ENCODE results near the gene ELMO1.
A peak's percentile ranks its signal among the peaks of the same experiment; 100 is the strongest.

Gene ELMO1

DNA sequence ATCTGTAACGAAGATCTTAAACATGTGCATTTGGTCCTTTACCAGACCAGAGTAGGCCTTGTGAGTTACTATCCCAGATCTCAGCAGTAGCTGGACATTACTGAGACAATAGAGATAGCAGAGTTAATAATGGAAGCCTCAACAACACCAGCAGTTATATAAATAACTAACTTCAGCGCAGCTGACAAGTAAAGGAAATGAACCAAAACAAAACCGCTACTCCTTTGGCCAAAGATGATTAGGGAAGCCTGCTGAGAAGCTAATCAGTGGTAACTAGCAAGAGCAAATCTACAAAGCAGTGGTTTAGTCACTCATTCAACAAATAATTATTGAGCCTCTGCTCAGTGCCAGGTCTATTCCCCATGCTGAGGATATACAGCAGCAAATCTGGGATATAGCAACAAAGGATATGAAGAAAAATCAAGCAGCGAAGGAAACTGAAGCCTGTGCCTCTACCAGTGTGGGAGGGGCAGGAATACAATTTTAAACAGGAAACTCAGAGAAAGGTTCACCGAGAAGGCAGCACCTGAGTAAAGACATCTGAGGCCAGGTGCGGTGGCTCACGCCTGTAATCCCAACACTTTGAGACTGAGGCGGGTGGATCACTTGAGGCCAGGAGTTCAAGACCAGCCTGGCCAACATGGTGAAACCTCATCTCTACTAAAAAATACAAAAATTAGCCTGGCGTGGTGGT, 103.6 kb downstream of the ELMO1 start:
- no peak for DNase-seq

DNA sequence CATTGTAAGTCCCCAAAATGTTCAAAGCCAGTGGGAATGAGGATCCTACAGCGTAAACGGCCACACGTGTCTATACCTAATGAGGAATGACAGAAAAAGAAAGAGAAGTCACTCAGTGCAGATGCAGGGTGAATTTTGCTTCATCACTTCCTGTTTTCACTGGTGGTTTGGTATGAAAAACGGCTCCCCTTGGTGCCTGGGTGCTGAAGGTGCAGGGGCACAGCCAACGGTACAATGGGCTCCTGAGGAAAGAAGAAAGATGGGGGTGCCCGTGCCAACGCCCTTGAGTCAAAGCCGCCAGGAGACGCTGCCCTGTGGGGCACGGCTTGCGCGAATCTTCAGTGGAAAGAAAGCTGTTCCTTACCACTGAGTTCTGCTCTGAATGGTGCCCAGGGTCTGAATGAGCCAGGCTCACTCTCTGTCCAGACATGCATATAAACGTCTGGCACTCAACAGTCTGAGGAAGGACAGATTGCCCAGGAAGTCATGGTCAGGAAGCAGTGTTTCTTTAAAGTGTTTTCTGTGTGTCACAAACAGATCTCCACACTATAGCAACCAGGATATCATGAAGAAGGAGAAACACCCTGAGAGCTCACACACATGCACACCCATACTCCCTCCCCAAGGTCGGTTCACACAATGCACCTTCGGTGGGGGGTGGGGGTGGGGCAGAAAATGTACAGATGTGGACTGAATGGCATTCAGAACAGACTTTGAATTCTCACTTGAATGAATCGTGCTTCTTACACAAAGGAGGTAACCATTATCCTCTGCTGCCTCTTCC, 105.8 kb downstream of the ELMO1 start:
- DNase-seq: peak in 2 of 14 donors; percentile 19 to 29

DNA sequence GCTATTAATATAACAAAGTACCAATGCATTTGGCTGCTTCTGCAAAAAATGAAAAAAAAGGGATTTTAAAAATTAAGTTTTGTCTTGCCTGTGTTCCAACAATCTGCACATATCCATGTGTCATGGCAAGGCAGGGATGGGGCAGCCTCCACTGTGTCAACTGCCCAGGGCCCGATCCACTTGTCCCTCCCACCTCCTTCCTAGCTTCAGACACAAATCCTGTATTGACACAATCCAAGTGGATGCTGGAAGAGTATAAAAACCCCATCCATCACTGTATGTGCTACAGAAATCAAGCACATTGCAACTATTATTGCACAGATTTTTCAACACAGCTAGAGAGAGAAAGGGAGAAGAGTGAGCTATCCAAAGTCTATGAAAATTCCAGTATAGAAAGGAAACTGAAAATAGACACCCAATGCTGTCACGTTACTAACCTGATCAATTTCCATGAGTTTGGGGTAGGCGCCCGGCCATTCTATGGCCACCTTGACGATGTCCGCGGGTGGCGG, 106.4 kb downstream of the ELMO1 start:
- no peak for DNase-seq

DNA sequence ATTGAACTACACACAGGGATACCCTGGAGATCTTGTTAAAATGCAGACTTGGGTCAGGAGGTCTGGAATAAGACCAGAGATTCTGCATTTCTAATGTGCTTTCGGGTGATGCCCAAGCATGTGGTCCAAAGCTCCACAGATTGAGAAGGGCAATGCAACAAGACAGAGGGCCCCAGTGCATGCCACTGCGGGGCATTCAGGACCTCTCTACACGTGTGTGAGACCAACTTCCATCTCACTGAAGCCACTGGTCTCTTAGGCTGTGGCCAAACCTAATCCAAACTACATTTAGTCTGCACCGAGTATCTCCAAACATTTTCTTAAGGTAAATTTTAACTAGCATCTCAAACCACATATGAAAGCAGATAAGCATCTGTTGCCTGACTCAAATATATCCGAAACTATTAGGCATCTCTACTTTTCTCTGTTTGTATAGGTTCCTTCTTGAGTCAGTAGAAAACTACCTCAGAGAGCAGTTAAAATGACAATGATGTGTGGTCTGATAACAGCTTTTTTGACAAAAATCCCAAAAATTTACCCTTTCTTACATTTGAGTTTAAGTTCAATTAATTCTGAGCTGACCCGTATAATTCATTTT, 107.5 kb downstream of the ELMO1 start:
- no peak for DNase-seq

DNA sequence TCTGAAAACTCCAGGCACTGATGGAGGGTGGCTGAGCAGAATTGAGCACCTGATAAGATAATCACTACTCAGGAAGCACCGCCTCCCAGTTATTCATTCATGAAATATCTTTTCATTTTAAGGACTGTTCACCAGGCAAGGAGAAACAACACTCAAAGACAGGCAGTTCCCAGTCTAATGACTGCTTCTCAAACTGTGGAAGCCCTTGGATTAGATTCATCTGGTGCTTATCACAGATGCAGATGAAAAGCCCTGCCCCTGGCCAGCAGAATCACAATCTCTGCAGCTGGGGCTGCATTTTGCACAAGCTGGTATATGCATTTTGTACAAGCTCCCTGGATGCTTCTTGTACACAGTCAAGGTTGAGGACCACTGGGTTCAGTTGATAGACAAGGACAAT, 109.7 kb downstream of the ELMO1 start:
- no peak for DNase-seq

DNA sequence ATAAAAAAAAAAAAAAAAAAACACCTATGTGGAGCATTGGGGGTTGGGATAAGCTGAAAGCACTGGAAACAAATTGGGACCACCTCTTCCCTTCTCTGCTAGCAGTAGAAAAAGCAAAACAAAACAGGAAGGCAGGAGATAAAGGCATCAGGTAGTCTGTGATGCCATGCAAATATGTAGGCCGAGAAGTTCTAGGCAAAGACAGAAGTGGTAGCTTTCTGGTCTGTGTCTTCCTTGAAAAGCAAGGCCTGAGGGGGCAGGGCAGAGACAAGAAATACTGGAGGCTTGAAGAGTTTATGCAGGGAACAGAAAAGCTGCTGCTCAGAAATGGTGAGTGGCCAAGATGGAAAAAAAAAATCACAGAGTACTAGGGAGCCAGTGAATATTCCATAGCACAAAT, 111.1 kb downstream of the ELMO1 start:
- no peak for DNase-seq

DNA sequence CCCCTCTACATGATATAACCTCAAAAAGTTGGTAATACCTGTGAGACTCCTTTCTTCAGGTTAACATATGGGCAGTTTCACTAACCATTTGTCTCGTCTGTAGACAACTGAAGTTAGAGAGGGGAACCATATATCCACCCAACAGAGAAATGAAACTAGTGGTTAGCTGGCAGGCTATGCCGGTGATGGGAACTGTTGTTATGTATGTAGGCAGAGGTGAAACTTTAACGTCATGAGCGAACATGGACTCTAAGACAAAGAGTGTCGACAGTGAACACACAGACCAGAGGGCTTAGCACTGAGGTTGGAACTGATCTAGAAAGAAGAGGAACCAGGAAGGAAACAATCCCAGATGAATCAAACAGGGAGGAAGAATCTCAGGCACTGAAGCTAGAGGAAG, 112.4 kb downstream of the ELMO1 start:
- DNase-seq: peak in 2 of 14 donors; percentile 16 to 25

DNA sequence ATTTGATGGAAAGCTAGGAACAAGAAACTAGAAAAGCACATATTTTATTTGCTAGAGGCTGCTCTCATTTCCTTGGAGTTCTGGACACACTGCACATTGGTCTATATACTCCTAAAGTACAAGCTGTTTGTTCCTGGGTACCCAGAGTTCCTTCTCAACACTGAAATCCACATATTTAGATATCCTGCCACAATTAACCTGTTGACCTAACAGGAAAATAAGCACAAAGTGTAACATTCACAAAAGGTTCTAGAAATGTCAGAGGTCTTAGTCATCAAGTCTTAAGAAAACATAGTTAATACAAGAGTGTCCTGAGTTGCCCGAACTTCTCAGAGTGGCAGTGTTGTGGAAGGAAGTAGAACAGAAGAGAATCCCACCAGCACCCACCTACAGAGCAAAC, 115.6 kb downstream of the ELMO1 start:
- DNase-seq: no peak

DNA sequence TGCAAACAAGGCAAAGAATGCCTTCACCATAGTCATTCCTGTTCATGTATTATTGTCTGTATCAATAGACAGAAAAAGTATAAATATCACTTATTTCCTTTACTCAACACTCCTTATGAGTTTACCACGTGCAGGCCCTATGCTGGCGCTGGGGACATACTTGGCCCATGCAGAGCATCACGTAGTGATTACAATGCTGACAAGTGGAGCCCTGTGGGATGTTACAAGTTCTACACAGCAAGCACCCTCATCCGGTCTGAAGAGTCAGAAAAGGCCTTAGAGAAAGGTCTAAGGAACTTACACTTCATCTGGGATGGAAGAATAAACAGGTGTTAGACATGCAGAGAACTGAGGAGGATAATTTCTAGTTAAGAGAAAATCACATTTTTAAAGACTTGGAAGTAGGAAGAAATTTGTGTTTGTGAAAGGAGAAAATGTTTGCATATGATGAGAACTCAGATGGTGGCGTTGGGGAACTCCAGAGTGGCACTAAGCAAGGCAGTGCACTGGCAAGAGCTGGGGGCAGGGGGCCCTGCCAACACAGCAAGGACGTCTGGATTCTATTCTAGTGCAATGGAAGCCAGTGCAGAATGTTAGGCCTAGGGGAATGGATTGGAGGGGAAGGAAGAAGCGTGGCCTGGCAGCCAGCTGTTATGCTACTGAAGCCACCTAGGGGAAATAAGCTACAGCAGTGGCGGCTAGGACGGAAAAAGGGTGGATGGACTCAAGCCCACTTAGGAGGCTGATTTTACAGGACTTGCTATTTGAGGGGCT, 116.2 kb downstream of the ELMO1 start:
- no peak for DNase-seq

DNA sequence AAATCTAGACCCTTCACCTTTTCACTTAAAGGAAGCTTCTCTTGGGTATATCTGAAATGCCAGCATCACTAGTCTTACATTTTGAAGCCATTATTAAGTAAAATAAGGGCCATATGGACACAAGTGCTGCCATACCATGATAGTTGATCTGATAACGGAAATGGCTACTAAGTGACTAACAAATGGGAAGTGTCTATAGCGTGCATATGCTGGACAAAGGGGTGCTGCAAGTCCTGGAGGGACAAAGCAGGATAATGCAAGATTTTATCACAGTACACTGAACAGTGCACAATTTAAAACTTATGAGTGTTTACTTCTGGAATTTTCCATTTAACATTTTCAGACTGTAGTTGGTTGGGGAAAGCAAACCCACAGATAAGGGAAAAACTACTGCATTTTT, 117.9 kb downstream of the ELMO1 start:
- DNase-seq: no peak

DNA sequence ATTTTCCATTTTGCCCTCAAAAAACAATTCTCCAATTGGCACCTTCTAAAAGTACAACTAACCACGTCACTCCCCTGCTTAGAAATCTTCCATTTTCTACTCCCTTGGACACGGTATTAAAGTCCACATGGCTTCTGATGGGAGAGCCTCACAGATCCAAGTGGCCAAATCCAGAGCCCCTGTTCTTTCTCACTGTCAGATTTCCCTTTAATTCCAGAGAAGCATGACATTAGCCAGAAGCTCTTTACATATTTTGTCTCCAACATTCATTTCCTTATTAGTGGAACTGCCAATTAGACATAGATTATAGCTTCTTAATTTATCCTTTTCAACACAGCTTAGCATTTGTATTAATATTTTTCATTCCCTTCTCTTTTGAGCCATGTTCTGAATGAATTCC, 118.7 kb downstream of the ELMO1 start:
- DNase-seq: no peak

DNA sequence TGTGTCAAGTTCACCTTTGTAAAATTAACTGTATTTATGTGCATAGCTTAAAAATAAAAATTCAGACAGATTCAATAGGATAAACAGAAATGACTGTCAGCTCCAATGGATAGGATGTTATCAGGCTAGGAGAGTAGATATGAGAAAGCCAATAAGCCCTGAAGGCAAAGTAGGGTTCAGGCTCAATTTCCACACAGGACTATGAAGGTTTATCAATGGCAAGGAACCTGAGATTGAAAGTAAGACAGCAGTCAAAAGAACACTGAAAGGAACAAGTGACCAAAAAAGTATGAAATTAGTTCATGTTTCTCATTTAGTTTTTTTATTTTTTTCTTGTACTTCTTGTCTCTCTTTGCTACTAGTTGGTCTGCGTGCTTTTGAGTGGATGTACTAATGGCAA, 121.4 kb downstream of the ELMO1 start:
- DNase-seq: no peak

DNA sequence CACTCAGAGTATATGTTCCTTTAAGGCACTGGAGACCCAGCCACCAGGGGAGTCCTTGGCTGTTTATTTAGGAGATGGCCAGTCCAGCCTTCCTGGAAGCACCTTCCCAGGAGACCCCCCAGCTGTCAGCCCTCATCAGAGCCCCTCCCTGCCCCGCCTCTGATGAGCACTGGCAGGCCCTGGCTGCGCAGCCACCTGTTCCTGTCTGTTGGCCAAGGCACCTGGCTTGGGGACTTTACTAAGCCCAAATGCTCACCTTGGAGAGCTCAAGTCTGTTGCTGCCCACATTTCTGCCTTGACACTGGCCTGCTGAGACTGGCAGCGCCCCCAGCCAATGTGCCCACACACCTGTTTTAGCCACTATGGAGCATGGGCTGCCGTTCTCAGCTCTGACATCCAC, 124.7 kb downstream of the ELMO1 start:
- peak in 2 of 14 donors; percentile 27 to 90 for DNase-seq

DNA sequence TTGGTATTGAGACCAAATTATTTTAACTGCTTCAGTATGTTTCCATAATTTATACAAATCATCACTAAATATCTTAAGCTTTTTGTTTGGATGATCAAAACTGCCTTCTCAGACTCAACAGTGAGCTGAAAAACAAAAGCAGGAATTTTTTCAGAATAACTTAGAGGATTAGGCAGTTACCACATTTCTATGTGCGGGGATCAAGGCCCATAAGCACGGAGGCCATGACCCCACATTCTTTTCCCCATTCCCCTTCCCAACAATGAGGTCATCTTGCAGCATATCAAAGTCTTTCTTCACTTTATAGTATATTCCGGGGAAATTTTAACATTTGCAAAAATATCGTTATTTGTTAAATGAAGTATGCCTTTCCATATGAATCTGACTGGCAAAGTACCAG, 125.8 kb downstream of the ELMO1 start:
- DNase-seq: no peak

DNA sequence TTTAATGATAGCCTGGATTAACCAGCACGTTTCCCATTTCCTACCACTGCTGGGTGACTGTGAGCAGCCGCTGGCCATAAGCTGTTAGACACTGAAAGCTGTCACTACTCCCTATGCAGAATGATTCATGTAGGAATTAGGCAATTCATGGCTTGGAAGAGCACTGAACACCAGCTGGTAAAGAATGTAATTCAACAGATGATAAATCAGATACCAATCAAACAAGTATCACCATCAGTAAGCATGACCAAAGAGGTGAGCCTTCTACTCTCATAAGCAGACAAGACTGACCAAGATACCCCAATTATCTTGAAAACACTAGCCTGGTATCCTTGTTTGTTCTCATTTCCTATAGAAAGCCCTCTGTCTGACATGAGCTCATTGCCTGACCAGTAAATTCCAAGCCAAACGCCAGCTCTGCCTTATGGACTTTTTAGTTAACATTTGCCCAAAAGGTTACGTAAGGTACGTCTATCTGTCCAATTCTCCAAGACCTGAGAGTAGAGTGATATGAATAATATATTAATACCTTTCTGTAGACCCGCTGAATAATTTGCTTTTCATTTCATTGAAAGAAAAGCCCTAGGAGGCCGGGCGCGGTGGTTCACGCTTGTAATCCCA, 127.7 kb downstream of the ELMO1 start:
- DNase-seq: no peak

DNA sequence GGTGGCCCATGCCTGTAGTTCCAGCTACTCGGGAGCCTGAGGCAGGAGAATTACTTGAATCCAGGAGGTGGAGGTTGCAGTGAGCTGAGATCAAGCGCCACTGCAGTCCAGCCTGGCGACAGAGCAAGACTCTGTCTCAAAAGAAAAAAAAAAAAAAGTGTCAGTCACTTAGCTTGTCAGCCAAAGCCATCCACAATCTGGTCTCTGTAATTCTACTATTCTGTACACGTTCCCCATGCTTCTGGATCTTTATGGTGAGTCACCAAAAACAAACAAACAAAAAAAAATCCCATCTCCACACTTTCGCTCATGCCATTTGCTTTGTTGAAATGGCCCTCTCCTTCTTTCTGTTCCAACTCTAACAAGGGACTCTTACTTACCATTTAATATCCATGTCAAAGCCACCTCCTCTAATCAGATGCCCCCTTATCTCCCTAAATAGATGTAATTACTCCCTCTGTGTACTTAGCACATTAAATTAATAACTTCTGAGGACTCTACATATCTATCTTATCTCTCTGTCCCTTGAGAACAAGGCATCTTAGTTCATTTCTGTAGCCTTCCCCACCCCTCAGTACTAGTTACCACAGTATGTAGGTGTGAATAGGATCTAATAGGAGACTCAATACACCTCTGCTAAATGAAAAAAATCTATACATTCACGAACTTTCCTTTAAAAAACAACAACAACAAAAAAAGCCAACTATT, 128.4 kb downstream of the ELMO1 start:
- DNase-seq: peak in 1 of 14 donors; percentile 13

DNA sequence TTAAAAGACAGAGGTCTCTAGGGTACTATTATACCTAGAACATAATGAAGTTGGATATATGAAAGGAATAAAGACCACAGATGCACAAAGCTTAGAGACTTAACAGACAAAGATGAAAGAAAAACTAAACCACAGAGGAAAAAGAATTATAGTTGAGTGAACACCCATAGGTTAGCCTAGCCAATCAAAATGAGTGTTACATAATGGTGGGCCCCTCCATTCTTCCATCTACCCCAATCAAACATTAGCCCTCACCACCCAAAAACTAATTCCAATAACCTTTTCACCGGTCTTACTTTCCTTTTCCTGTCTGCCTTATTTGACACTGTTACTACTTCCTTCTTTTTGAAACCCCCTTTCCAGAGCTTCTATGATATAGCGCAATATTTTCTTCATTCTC, 130.1 kb downstream of the ELMO1 start:
- DNase-seq: no peak

DNA sequence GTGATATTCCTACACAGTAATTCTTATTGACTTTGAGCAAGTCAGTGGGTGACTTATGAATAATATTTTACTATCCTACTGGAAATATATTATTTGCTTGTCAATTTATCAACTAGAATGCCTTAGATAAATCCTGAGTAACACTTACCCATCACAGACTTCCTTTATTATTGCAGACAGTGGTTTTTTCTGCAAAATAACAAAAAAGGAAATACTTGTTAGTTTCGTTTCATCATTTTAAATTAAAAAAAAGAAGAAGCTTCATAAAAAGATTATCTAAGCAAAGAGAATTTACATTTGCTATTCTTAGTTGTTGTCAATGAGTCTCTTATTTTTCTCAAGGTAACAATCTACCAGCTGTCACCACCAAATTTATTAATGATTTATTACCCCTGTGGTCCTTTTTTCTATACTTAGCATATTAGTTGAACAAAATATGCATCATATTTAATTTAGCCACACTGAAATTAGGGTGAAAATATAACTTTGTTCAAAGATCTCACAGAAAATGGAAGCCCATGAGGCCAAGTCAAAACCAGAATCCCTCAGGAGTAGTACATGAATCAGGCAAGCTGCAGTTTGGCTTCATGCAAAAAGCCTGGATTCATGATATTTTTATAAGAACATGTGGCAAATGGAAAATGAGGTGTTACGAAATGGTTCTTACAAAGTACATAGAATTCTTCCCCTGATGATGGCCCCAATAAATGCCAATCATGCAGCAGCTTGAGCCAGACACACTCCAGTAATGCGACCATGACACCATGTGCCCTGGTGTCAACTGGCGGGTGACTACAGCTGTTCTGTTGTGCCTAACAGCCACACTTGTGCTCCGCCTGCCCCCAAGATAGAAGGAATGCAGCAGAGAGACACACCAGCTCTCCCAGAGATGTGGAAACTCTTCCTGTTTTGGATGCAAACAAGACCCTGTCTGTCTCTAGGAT, 132.6 kb downstream of the ELMO1 start:
- DNase-seq: peak in 1 of 14 donors; percentile 38

DNA sequence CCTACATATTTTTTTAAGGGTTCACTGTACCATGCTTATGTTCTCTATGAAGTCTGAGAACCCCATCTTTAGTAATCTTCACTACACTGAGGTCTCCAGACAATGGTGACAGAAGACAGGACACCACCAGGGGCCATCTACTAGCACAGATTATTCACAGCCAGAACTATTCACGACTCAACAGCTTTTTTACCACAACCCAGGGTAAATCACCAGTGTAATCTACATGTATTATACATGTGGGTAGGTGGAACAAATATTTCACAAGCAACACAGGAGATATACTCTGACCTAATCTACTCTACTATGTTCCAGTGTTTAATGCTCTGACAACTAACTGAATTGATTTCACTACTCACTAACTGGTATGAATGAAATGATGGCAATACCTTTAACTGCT, 136.1 kb downstream of the ELMO1 start:
- no peak for DNase-seq

DNA sequence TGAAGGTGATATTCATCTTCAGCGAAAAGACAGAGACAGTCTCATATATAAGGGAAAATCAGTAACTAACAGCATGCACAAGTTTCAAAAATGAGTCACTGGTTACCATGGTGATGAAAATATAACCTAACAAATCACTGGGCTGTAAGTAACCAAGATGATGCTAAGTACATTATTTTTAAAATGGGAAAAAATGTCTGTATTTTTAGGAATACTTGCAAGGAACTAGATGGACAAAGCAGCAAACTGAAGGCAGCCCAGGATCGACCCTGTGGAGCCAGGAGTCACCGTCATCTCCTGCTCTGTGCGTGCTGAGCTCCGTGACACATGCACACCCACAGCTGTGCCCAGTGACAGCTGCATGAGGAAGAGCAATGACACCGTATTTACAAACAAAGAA, 137.3 kb downstream of the ELMO1 start:
- DNase-seq: peak in 1 of 14 donors; percentile 41

Data from C1 segment of cervical spinal cord (tissue), 14 donors.